GM12891 (cell line): ENCODE data around the gene WNT9A.

Experiments
- POLR2A ChIP-seq: IDR thresholded peaks from 2 replicates; pipeline ENCODE4 v1.6.1; 2011; ENCODE audit warnings: low read depth, low read length, control low read depth
- POLR2AphosphoS5 ChIP-seq: IDR thresholded peaks from 2 replicates; pipeline ENCODE4 v1.6.1; 2011; ENCODE audit warnings: low read depth, low read length, control low read depth
- TAF1 ChIP-seq: IDR thresholded peaks from 2 replicates; pipeline ENCODE4 v1.6.1; 2011; ENCODE audit warnings: low read depth, low read length, control low read depth

GRCh38 chr1:227917081-227917950 is 30.4 kb downstream of the WNT9A start:
- TF ChIP-seq POLR2A (no peak), TAF1 (no peak), POLR2AphosphoS5 (no peak)
